Measurements from ENCODE around the gene TAL1. TPM values are rescaled to one million over a fixed set of nuclear protein-coding genes. Genes with fewer than 3 reads are reported as not detected.

The TAL1 gene
- total RNA-seq, 3 donors from 2014 or later, result 1.2 to 3.0 (median 2.4) TPM

GRCh38 chr1:47227341-47228232, 4.4 kb downstream of the TAL1 start:
- Histone ChIP-seq H3K9me3 (no peaks in the 10 kb centered on the region), H3K4me3 (no peak overlapping the region), H3K4me1 (ENCODE audit: low read depth) (peaks cover 11% of the 10 kb centered on the region), H3K36me3 (ENCODE audit: low read depth) (no peaks in the 10 kb centered on the region)
- DNase-seq, result no peak
- ATAC-seq, result no peak
- intact Hi-C loops (cut with DNase I, micrococcal nuclease), result no loop called here
- TF ChIP-seq CTCF (IDR thresholded peaks at IDR 0.05), result no peak

DNA sequence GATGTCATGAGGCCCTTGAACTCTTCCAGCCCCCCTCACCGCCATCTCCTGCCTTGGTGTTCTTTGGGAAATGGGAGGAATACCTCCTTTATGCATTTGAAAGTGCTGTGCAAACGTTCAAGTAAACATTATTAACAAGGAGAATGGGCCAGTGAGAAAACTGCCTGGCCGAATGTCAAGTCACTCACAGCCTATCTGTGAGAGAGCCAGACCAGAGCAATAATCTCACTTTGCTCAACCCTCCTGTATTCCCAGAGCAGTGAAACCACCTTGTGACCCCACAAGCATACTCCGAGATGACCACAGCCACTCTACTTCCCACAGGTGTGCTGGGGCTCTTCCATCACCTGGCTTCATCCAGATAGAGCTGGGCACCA, 5.2 kb downstream of the TAL1 start:
- peaks cover 10% of the 10 kb centered on the region for H3K4me1 ChIP-seq (ENCODE audit: low read depth)
- intact Hi-C loops (cut with DNase I, micrococcal nuclease), result no loop called here
- ATAC-seq, result no peak
- TF ChIP-seq CTCF (IDR thresholded peaks at IDR 0.05), result no peak
- H3K9me3 ChIP-seq, result no peaks in the 10 kb centered on the region
- no peaks in the 10 kb centered on the region for H3K36me3 ChIP-seq (ENCODE audit: low read depth)
- DNase-seq, result no peak
- no peak overlapping the region for H3K4me3 ChIP-seq

GRCh38 chr1:47226121-47226838, 5.7 kb downstream of the TAL1 start:
- Histone ChIP-seq H3K9me3 (no peaks in the 10 kb centered on the region), H3K4me3 (no peak overlapping the region), H3K36me3 (ENCODE audit: low read depth) (no peaks in the 10 kb centered on the region), H3K4me1 (ENCODE audit: low read depth) (peaks cover 5% of the 10 kb centered on the region)
- no peak for TF ChIP-seq CTCF (IDR thresholded peaks at IDR 0.05)
- intact Hi-C loops (cut with DNase I, micrococcal nuclease), result no loop called here
- ATAC-seq (no peak), DNase-seq (no peak)

GRCh38 chr1:47225430-47226100, 6.5 kb downstream of the TAL1 start:
- no peak overlapping the region for H3K4me3 ChIP-seq
- no peak for TF ChIP-seq CTCF (IDR thresholded peaks at IDR 0.05)
- peak; percentile 33 for ATAC-seq
- intact Hi-C loops (cut with DNase I, micrococcal nuclease), result no loop called here
- H3K4me1 ChIP-seq (ENCODE audit: low read depth), result no peaks in the 10 kb centered on the region
- H3K9me3 ChIP-seq, result no peaks in the 10 kb centered on the region
- H3K36me3 ChIP-seq (ENCODE audit: low read depth), result no peaks in the 10 kb centered on the region
- DNase-seq, result no peak

- DNase-seq, result no peak
- Histone ChIP-seq H3K36me3 (ENCODE audit: low read depth) (no peaks in the 10 kb centered on the region), H3K4me1 (ENCODE audit: low read depth) (no peaks in the 10 kb centered on the region), H3K4me3 (no peak overlapping the region), H3K9me3 (no peaks in the 10 kb centered on the region)
- peak; percentile 26 for ATAC-seq
- no peak for TF ChIP-seq CTCF (IDR thresholded peaks at IDR 0.05)
- intact Hi-C loops (cut with DNase I, micrococcal nuclease), result no loop called here
Measured at GRCh38 chr1:47224676-47225399, 7.2 kb downstream of the TAL1 start.

Data from mucosa of descending colon (tissue), 3 donors.